NCI-H526 (cell line): Measurements from ENCODE around the gene VEGFC.

Experiments used
- DNase-seq, 2 experiments: peaks; one replicate each; lab custom pipeline; 2025; lab: John Stamatoyannopoulos, UW

The VEGFC gene

GRCh38 chr4:176792326-176793059, at the start of gene VEGFC:
TSS of gene VEGFC (minus strand) at chr4:176792922. CDS start at chr4:176792311, 611 bp downstream.
- peak in 1 of 2 experiments; percentile 69 for DNase-seq

GRCh38 chr4:176841711-176842112, 49.0 kb upstream of the VEGFC start:
- DNase-seq, result no peak

GRCh38 chr4:176840166-176840565, 47.4 kb upstream of the VEGFC start:
- no peak for DNase-seq

GRCh38 chr4:176839656-176840055, 46.9 kb upstream of the VEGFC start:
- DNase-seq, result no peak

GRCh38 chr4:176838601-176839433, 46.1 kb upstream of the VEGFC start:
- no peak for DNase-seq

GRCh38 chr4:176837169-176837895, 44.6 kb upstream of the VEGFC start:
- no peak for DNase-seq

- no peak for DNase-seq
These were observed 41.8 kb upstream of the VEGFC start for GRCh38 chr4:176834531-176834930.

GRCh38 chr4:176833400-176834175, 40.9 kb upstream of the VEGFC start:
- no peak for DNase-seq

GRCh38 chr4:176830971-176831370, 38.2 kb upstream of the VEGFC start:
- DNase-seq, result no peak

- DNase-seq, result no peak
These were observed 32.9 kb upstream of the VEGFC start for GRCh38 chr4:176825586-176825985.

- DNase-seq, result no peak
These were observed 32.1 kb upstream of the VEGFC start for GRCh38 chr4:176824645-176825366.

GRCh38 chr4:176818531-176818930, 25.8 kb upstream of the VEGFC start:
- DNase-seq, result no peak

- DNase-seq, result no peak
These were observed 24.5 kb upstream of the VEGFC start for GRCh38 chr4:176817204-176817603.

- DNase-seq, result no peak
These were observed 22.0 kb upstream of the VEGFC start for GRCh38 chr4:176814770-176815169.

- no peak for DNase-seq
These were observed 17.9 kb upstream of the VEGFC start for GRCh38 chr4:176810481-176811249.

GRCh38 chr4:176806778-176807375, 14.2 kb upstream of the VEGFC start:
- DNase-seq, result no peak

GRCh38 chr4:176805155-176805554, 12.4 kb upstream of the VEGFC start:
- no peak for DNase-seq

GRCh38 chr4:176800891-176801534, 8.3 kb upstream of the VEGFC start:
- no peak for DNase-seq

GRCh38 chr4:176799653-176800052, 6.9 kb upstream of the VEGFC start:
- DNase-seq, result no peak
